SK-N-SH treated with all-trans-retinoic acid at 6 μM for 48 hours (cell line): ENCODE data around the gene DGCR2.
"Not testable (repeated sequence)": the region's sequence is repeated elsewhere in the genome, so short reads cannot be mapped to it uniquely, and the experiment has no call there.

Experiments
- ATAC-seq: fragments of 200-7000 bp; cut with Tn5 transposase; 3 replicates; pipeline ENCODE4 v1.9.1; 2020; ENCODE audit warnings: mild to moderate bottlenecking, moderate library complexity
- ARNTL ChIP-seq: fragments of 450-650 bp; formaldehyde crosslinking; IDR thresholded peaks from 2 replicates; pipeline ENCODE4 v1.5.0; 2020; ENCODE audit warnings: low read depth, mild to moderate bottlenecking, moderate library complexity, borderline replicate concordance
- BACH2 ChIP-seq: fragments of 250-450 bp; sonication (Bioruptor Pico); IDR thresholded peaks from 2 replicates; pipeline ENCODE4 v1.9.0; 2021; ENCODE audit warnings: mild to moderate bottlenecking, borderline replicate concordance
- GLIS3 ChIP-seq: fragments of 250-450 bp; sonication (Bioruptor Pico); IDR thresholded peaks from 2 replicates; pipeline ENCODE4 v1.5.0; 2020; ENCODE audit warnings: mild to moderate bottlenecking, moderate library complexity
- ISL1 ChIP-seq: fragments of 250-450 bp; sonication (Bioruptor Pico); IDR thresholded peaks from 2 replicates; pipeline ENCODE4 v2.1.2; 2022; ENCODE audit warnings: mild to moderate bottlenecking, moderate library complexity
- OSR1 ChIP-seq: fragments of 250-450 bp; sonication (Bioruptor Pico); IDR thresholded peaks from 2 replicates; pipeline ENCODE4 v1.8.0; 2022; ENCODE audit warnings: moderate library complexity, mild to moderate bottlenecking, inconsistent platforms
- RARB ChIP-seq: fragments of 250-450 bp; sonication (Bioruptor Pico); IDR thresholded peaks from 2 replicates; pipeline ENCODE4 v1.8.0; 2021; ENCODE audit warnings: mild to moderate bottlenecking, moderate library complexity
- SNAI2 ChIP-seq: fragments of 250-450 bp; sonication (Bioruptor Pico); IDR thresholded peaks from 2 replicates; pipeline ENCODE4 v1.5.0; 2020; ENCODE audit warnings: mild to moderate bottlenecking, moderate library complexity
- TCF4 ChIP-seq: fragments of 250-450 bp; sonication (Bioruptor Pico); IDR thresholded peaks from 2 replicates; pipeline ENCODE4 v1.8.0; 2021; ENCODE audit warnings: mild to moderate bottlenecking, moderate library complexity, borderline replicate concordance
- TOX ChIP-seq: fragments of 250-450 bp; sonication (Bioruptor Pico); IDR thresholded peaks from 2 replicates; pipeline ENCODE4 v1.8.0; 2021; ENCODE audit warnings: mild to moderate bottlenecking, moderate library complexity, borderline replicate concordance
- ZC3H10 ChIP-seq: fragments of 250-450 bp; sonication (Bioruptor Pico); IDR thresholded peaks from 2 replicates; pipeline ENCODE4 v1.5.1; 2021; ENCODE audit warnings: mild to moderate bottlenecking, moderate library complexity
- ZFP3 ChIP-seq: fragments of 250-450 bp; sonication (Bioruptor Pico); IDR thresholded peaks from 2 replicates; pipeline ENCODE4 v1.5.0; 2020; ENCODE audit warnings: mild to moderate bottlenecking, moderate library complexity
- ZFP30 ChIP-seq: fragments of 450-650 bp; formaldehyde crosslinking; IDR thresholded peaks from 2 replicates; pipeline ENCODE4 v1.5.0; 2022; ENCODE audit warnings: mild to moderate bottlenecking, moderate library complexity
- ZNF565 ChIP-seq: fragments of 450-650 bp; formaldehyde crosslinking; conservative IDR thresholded peaks from 2 replicates; pipeline ENCODE4 v1.5.0; 2020; ENCODE audit warnings: low read depth, mild to moderate bottlenecking, moderate library complexity
- ZNF70 ChIP-seq: fragments of 450-650 bp; formaldehyde crosslinking; IDR thresholded peaks from 2 replicates; pipeline ENCODE4 v1.5.0; 2020; ENCODE audit warnings: mild to moderate bottlenecking, moderate library complexity
- ZNF8 ChIP-seq: fragments of 450-650 bp; formaldehyde crosslinking; IDR thresholded peaks from 2 replicates; pipeline ENCODE4 v1.5.0; 2020; ENCODE audit warnings: mild to moderate bottlenecking, moderate library complexity
- TF ChIP-seq, protein P1 (sequence below): fragments of 250-450 bp; sonication (Bioruptor Pico); IDR thresholded peaks from 2 replicates; pipeline ENCODE4 v1.5.0; 2020; ENCODE audit warnings: mild to moderate bottlenecking, moderate library complexity
- TF ChIP-seq, protein P2 (sequence below): fragments of 250-450 bp; sonication (Bioruptor Pico); IDR thresholded peaks from 2 replicates; pipeline ENCODE4 v1.8.0; 2020; ENCODE audit warnings: mild to moderate bottlenecking, moderate library complexity, borderline replicate concordance
- TF ChIP-seq, protein P3 (sequence below): fragments of 250-450 bp; sonication (Bioruptor Pico); IDR thresholded peaks from 2 replicates; pipeline ENCODE4 v1.8.0; 2021; ENCODE audit warnings: low read depth, mild to moderate bottlenecking, moderate library complexity, borderline replicate concordance
- TF ChIP-seq, protein P4 (sequence below): fragments of 250-450 bp; sonication (Bioruptor Pico); IDR thresholded peaks from 2 replicates; pipeline ENCODE4 v1.5.1; 2021; ENCODE audit warnings: mild to moderate bottlenecking, moderate library complexity
- TF ChIP-seq, protein P5 (sequence below): fragments of 250-450 bp; sonication (Bioruptor Pico); IDR thresholded peaks from 2 replicates; pipeline ENCODE4 v1.5.1; 2020; ENCODE audit warnings: low read depth, mild to moderate bottlenecking, moderate library complexity

Gene DGCR2

DNA sequence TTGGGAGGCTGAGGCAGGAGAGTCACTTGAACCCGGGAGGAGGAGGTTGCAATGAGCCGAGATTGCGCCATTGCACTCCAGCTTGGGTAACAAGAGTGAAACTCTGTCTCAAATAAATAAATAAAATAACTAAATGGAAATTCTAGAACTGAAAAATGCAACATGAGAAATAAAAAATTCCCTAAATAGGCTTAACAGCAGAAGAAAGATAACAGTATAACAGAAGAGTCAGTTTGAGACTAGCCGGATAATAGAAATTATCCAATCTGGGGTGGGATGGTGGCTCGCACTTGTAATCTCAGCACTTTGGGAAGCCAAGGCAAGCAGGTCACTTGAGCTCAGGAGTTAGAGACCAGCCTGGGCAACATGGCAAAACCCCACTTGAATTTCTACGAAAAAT lies 42.2 kb upstream of the DGCR2 start:
- ATAC-seq: no peak
- TF ChIP-seq GLIS3 (CRISPR knock-in tag): no peak
- TF ChIP-seq, protein P1, sequence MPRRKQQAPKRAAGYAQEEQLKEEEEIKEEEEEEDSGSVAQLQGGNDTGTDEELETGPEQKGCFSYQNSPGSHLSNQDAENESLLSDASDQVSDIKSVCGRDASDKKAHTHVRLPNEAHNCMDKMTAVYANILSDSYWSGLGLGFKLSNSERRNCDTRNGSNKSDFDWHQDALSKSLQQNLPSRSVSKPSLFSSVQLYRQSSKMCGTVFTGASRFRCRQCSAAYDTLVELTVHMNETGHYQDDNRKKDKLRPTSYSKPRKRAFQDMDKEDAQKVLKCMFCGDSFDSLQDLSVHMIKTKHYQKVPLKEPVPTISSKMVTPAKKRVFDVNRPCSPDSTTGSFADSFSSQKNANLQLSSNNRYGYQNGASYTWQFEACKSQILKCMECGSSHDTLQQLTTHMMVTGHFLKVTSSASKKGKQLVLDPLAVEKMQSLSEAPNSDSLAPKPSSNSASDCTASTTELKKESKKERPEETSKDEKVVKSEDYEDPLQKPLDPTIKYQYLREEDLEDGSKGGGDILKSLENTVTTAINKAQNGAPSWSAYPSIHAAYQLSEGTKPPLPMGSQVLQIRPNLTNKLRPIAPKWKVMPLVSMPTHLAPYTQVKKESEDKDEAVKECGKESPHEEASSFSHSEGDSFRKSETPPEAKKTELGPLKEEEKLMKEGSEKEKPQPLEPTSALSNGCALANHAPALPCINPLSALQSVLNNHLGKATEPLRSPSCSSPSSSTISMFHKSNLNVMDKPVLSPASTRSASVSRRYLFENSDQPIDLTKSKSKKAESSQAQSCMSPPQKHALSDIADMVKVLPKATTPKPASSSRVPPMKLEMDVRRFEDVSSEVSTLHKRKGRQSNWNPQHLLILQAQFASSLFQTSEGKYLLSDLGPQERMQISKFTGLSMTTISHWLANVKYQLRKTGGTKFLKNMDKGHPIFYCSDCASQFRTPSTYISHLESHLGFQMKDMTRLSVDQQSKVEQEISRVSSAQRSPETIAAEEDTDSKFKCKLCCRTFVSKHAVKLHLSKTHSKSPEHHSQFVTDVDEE (CRISPR knock-in tag): no peak
- no peak for TF ChIP-seq BACH2 (CRISPR knock-in tag)
- TF ChIP-seq, protein P2, sequence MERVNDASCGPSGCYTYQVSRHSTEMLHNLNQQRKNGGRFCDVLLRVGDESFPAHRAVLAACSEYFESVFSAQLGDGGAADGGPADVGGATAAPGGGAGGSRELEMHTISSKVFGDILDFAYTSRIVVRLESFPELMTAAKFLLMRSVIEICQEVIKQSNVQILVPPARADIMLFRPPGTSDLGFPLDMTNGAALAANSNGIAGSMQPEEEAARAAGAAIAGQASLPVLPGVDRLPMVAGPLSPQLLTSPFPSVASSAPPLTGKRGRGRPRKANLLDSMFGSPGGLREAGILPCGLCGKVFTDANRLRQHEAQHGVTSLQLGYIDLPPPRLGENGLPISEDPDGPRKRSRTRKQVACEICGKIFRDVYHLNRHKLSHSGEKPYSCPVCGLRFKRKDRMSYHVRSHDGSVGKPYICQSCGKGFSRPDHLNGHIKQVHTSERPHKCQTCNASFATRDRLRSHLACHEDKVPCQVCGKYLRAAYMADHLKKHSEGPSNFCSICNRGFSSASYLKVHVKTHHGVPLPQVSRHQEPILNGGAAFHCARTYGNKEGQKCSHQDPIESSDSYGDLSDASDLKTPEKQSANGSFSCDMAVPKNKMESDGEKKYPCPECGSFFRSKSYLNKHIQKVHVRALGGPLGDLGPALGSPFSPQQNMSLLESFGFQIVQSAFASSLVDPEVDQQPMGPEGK (CRISPR knock-in tag): no peak
- TF ChIP-seq, protein P3, sequence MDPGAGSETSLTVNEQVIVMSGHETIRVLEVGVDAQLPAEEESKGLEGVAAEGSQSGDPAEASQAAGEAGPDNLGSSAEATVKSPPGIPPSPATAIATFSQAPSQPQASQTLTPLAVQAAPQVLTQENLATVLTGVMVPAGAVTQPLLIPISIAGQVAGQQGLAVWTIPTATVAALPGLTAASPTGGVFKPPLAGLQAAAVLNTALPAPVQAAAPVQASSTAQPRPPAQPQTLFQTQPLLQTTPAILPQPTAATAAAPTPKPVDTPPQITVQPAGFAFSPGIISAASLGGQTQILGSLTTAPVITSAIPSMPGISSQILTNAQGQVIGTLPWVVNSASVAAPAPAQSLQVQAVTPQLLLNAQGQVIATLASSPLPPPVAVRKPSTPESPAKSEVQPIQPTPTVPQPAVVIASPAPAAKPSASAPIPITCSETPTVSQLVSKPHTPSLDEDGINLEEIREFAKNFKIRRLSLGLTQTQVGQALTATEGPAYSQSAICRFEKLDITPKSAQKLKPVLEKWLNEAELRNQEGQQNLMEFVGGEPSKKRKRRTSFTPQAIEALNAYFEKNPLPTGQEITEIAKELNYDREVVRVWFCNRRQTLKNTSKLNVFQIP (CRISPR knock-in tag): no peak
- no peak for TF ChIP-seq TCF4 (CRISPR knock-in tag)
- no peak for TF ChIP-seq ISL1 (CRISPR knock-in tag)
- no peak for TF ChIP-seq ZFP3 (CRISPR knock-in tag)

DNA sequence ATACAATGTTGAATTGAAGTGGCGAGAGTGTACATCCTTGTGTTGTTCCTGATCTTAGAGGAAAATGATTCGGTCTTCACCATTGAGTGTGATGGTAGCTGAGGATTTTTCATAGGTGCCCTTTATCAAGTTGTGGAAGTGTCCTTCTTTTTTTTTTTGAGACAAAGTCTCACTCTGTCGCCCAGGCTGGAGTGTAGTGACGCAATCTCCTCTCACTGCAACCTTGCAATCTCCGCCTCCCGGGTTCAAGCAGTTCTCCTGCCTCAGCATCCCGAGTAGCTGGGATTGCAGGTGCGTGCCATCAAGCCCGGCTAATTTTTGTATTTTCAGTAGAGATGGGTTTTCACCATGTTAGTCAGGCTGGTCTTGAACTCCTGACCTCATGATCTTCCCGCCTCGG lies 36.4 kb upstream of the DGCR2 start:
- ATAC-seq: not testable (repeated sequence)

DNA sequence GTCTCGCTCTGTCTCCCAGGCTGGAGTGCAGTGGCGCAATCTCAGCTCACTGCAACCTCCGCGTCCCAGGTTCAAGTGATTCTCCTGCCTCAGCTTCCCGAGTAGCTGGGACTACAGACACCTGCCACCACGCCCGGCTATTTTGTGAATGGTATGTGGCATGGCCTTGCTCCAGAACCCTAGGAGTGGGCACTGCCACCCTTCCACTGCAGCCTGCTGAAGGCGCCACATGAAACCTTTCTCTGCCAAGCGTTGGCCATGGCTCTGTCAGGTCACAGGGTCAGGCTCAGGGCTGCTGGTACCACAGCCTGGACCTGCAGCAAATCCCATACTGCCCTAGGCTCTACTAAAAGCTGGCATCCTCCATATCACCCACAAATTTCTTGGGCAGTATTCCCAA lies 33.9 kb upstream of the DGCR2 start:
- not testable (repeated sequence) for ATAC-seq

DNA sequence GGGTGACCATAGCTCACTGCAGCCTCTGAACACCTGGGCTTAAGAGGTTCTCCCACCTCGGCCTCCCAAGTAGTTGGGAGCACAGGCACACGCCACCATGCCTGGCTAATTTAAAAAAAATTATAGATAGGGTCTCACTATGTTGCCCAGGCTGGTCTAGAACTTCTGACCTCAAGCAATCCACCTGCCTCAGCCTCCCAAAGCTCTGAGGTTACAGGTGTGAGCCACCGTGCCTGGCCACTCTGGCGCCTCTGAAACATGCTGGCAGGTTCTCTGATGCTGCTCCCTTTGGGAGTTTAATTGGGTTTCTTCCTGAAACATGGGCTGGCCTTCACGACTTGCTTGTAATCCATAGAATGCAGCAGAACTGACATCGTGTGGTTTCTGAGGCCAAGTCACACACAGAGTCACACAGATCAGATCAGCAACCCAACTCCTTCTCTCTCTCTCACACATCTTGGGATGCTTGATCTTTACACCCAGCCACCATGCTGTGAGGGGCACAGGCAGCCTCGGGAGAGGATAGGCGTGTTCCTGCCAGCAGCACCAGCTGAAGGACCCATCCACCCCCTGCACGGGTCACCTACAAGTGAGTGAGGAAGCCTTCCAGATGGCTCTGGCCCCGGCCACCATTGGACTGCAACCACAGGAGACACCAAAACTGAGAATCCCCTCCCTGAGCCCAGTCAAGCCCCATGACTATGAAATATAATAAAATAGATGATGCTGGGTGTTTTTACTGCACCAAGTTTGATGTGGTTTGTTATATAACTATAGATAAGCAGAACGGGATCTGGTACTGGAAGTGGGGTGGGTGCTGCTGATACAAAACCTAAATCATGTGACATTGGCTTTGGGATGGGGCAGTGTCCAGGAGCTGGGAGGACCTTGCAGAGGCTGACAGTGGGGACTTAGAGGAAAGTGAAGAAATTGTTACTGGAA lies 31.0 kb upstream of the DGCR2 start:
- ATAC-seq: no peak
- no peak for TF ChIP-seq GLIS3 (CRISPR knock-in tag)
- TF ChIP-seq SNAI2 (CRISPR knock-in tag): no peak
- TF ChIP-seq ZC3H10: no peak
- no peak for TF ChIP-seq ZNF8 (CRISPR knock-in tag)
- no peak for TF ChIP-seq RARB (CRISPR knock-in tag)
- TF ChIP-seq TOX (CRISPR knock-in tag): no peak
- TF ChIP-seq, protein P4, sequence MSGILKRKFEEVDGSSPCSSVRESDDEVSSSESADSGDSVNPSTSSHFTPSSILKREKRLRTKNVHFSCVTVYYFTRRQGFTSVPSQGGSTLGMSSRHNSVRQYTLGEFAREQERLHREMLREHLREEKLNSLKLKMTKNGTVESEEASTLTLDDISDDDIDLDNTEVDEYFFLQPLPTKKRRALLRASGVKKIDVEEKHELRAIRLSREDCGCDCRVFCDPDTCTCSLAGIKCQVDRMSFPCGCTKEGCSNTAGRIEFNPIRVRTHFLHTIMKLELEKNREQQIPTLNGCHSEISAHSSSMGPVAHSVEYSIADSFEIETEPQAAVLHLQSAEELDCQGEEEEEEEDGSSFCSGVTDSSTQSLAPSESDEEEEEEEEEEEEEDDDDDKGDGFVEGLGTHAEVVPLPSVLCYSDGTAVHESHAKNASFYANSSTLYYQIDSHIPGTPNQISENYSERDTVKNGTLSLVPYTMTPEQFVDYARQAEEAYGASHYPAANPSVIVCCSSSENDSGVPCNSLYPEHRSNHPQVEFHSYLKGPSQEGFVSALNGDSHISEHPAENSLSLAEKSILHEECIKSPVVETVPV: no peak
- TF ChIP-seq OSR1: no peak
- no peak for TF ChIP-seq ARNTL
- no peak for TF ChIP-seq ZFP3 (CRISPR knock-in tag)
- TF ChIP-seq ZNF565: no peak
- TF ChIP-seq ZFP30 (CRISPR knock-in tag): no peak
- TF ChIP-seq, protein P1 (CRISPR knock-in tag): no peak
- TF ChIP-seq ISL1 (CRISPR knock-in tag): no peak
- TF ChIP-seq, protein P2 (CRISPR knock-in tag): no peak
- TF ChIP-seq, protein P5, sequence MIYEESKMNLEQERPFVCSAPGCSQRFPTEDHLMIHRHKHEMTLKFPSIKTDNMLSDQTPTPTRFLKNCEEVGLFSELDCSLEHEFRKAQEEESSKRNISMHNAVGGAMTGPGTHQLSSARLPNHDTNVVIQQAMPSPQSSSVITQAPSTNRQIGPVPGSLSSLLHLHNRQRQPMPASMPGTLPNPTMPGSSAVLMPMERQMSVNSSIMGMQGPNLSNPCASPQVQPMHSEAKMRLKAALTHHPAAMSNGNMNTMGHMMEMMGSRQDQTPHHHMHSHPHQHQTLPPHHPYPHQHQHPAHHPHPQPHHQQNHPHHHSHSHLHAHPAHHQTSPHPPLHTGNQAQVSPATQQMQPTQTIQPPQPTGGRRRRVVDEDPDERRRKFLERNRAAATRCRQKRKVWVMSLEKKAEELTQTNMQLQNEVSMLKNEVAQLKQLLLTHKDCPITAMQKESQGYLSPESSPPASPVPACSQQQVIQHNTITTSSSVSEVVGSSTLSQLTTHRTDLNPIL (CRISPR knock-in tag): no peak
- TF ChIP-seq ZNF70 (CRISPR knock-in tag): no peak
